GM12873 (cell line): ENCODE data around the gene CXCR5.

ENCODE experiments used
- TF ChIP-seq, protein P1 (sequence below): IDR thresholded peaks from 2 replicates; pipeline ENCODE4 v1.5.1; 2012; ENCODE audit warnings: low read depth, mild to moderate bottlenecking, moderate library complexity, low read length, control low read depth; ENCODE audit not compliant: insufficient read depth; ENCODE audit errors: missing control alignments

Gene CXCR5

DNA sequence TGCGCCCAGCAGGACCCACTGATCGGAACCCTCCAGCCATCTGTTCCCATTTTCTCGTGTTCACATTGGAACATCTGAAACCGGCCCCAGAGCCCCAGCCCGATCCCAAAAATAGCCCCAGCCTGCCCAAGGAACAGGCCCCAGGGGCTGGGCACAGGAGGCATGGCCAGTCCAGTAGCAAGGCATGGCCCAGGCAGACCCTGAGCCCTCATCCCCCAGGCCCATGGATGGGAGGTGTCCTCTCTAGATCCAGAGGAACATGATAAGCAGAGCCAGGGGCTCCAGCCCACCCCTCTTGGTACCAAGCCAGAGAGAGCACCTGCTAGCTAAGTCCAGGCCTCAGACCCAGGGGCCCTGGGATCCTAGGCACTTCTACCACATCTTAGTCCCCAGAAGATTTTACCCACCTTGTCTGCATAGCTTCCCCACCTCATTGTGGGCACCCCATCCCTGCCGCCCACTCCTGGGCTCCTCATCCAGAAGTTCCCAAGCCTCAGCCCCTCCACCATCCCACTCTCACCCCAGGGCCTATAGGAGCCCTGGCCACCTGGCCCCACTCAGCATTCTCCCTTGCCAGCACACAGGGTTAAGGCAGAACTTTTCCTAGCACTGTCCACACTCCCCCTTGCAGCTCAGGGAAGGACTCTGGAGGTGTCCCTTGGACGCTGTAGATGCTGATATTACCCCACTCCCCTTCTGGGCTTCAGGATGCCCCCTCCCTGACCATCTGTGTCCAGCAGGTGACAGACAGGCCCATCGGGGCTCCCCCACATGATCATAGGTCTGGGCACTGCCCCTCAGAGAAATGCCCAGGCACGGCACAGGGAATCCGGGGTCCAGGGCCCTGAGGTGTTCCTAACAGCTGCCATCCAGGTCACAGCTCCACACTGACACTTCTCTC lies 32.5 kb downstream of the CXCR5 start:
- TF ChIP-seq, protein P1, sequence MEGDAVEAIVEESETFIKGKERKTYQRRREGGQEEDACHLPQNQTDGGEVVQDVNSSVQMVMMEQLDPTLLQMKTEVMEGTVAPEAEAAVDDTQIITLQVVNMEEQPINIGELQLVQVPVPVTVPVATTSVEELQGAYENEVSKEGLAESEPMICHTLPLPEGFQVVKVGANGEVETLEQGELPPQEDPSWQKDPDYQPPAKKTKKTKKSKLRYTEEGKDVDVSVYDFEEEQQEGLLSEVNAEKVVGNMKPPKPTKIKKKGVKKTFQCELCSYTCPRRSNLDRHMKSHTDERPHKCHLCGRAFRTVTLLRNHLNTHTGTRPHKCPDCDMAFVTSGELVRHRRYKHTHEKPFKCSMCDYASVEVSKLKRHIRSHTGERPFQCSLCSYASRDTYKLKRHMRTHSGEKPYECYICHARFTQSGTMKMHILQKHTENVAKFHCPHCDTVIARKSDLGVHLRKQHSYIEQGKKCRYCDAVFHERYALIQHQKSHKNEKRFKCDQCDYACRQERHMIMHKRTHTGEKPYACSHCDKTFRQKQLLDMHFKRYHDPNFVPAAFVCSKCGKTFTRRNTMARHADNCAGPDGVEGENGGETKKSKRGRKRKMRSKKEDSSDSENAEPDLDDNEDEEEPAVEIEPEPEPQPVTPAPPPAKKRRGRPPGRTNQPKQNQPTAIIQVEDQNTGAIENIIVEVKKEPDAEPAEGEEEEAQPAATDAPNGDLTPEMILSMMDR, result no peak

GRCh38 chr11:118916842-118917388 lies 33.2 kb downstream of the CXCR5 start:
- TF ChIP-seq, protein P1, result no peak

- TF ChIP-seq, protein P1, result no peak
Observed at GRCh38 chr11:118917481-118918127, 33.9 kb downstream of the CXCR5 start.

DNA sequence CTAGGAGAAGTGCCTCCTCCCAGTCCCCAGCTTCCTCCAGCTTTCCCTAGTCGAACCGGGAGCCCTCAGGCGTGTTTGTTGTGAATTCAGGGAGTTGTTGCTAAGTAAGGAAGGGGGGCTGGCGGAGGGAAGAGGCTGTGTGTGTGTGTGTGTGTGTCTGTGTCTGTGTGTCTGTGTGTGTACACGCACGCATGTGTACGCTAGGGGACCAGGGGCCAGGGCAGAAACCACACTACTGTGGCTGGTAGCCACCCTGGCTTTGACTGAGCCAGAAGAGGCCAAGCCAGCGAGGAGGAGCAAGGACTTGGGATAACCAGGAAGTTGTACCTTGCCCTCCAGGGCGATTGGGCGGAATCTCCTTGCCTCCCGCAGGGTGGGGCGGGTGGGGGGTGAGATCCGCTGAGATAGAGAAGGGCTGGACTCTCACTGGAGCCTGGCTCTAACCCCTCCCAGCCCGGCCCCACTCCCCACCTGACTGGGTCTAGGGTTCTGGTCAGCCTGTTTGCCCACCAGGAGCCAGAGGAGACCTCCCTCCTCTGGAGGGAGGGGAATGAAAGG lies 34.5 kb downstream of the CXCR5 start:
- TF ChIP-seq, protein P1, result no peak

- TF ChIP-seq, protein P1, result no peak
Observed at GRCh38 chr11:118918686-118919280, 35.1 kb downstream of the CXCR5 start.

GRCh38 chr11:118921121-118921928 lies 37.6 kb downstream of the CXCR5 start:
- TF ChIP-seq, protein P1, result no peak
